NK-92 (cell line): Measurements from ENCODE around the gene TXNDC17.
"Not testable (repeated sequence)": the region's sequence is repeated elsewhere in the genome, so short reads cannot be mapped to it uniquely, and the experiment has no call there.

ENCODE experiments used
- DNase-seq: peaks from one replicate; lab custom pipeline; 2025; ENCODE audit not compliant: unreplicated experiment; lab: John Stamatoyannopoulos, UW

TXNDC17 gene

GRCh38 chr17:6640536-6641246, at the start of gene TXNDC17, which contains the start of gene KIAA0753:
Gene TXNDC17 (plus strand): TSS chr17:6641060. CDS start chr17:6641083, 23 bp downstream.
Gene KIAA0753 (minus strand): TSS chr17:6640711. CDS start chr17:6635103, 5,608 bp downstream.
- peak; percentile 8 for DNase-seq

DNA sequence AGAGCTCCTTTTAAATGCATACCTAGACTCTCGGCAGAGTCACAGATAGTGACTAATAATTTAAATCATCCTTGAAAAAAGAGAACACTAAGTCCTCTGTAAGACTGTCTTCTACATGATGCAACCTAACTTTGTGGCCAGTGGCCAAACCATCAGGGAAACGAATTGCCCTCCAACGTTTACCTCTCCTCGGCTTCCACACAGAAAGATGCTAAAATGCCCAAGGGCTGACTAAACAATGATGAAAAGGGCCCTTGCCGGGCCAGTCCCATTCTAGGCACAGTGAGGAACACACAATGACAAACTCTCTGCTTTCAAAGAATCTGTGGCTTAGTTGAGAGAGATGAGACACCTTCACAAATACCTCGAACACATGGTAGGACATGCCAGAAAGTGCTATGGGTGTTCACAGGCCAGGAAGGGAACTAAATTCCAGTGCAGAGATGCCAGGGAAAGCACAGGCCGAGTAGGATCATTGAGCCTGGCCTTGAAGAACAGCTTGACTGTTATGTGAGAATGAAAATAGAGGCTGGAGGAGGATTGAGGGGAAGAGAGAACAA, 49.2 kb upstream of the TXNDC17 start:
- no peak for DNase-seq

DNA sequence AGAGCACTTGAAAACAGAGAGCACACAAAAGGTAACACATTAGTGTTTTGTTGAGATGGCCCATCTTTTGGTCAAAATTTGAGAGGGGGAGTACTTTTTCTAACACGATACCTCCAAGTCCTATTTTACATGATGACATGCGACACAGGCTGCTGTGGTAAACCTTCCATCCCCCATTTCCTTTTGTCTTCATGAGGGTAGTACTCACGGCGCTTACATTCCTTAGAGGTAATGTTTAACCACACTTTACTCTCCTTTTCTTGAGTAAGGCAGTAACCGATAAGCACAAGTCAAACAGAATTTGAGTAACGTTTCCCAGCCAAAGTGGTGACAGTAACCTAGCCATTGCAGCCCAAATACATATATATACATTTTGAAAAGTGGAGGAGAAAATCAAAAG, 48.7 kb upstream of the TXNDC17 start:
- DNase-seq: no peak

DNA sequence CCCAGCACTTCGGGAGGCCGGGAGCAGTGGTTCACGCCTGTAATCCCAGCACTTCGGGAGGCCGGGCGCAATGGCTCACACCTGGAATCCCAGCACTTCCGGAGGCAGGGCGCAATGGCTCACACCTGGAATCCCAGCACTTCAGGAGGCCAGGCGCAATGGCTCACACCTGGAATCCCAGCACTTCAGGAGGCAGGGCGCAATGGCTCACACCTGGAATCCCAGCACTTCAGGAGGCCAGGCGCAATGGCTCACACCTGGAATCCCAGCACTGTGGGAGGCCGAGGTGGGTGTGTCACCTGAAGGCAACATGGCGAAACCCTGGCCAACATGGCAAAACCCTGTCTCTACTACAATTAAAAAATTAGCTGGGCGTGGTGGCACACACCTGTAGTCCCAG, 47.5 kb upstream of the TXNDC17 start:
- DNase-seq: not testable (repeated sequence)

- no peak for DNase-seq
Measured at GRCh38 chr17:6596081-6596480, 44.8 kb upstream of the TXNDC17 start.

- no peak for DNase-seq
Measured at GRCh38 chr17:6596511-6596910, 44.3 kb upstream of the TXNDC17 start.

- no peak for DNase-seq
Measured at GRCh38 chr17:6596941-6597340, 43.9 kb upstream of the TXNDC17 start.

- DNase-seq: no peak
Measured at GRCh38 chr17:6597727-6598126, 43.1 kb upstream of the TXNDC17 start.

GRCh38 chr17:6599364-6599763, 41.5 kb upstream of the TXNDC17 start:
- DNase-seq: no peak

DNA sequence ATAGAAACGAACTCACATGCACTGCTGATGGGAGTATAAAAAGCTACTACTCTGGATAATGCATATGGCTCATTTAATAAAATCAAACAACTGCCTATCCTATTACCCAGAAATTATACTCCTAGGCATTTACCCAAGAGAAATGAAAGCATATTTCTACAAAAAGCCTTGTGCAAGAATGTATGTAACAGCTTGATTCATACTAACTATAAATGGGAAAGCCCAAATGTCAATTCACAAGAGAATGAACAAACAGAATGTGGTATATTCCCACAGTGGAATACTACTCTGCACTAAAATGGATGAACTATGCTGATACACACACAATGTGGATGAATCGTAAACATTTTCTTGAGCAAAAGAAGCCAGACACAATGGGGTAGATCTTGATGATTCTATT, 38.7 kb upstream of the TXNDC17 start:
- DNase-seq: no peak

- DNase-seq: no peak
Measured at GRCh38 chr17:6603744-6604325, 37.0 kb upstream of the TXNDC17 start.

GRCh38 chr17:6605142-6605541, 35.7 kb upstream of the TXNDC17 start:
- no peak for DNase-seq

DNA sequence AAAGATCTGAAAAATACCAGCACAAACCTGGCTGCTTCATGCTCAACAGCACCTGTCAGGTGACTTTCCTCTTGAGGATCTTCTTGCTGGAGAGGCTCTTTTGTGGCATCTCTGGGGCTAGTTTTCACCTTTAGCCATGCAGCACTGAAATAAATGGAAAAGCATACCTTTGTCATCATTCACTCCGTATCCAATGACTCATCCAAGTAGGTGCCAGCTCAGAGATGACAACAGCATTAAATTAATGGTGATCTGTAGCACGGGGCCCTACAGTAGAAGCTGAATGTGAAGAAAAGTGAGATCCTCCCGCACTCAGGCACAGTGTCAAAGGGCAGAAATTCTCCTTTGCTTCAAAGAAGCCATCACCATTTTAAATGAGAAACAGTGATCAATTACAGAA, 32.5 kb upstream of the TXNDC17 start:
- DNase-seq: no peak

GRCh38 chr17:6610011-6610410, 30.8 kb upstream of the TXNDC17 start:
- DNase-seq: no peak

DNA sequence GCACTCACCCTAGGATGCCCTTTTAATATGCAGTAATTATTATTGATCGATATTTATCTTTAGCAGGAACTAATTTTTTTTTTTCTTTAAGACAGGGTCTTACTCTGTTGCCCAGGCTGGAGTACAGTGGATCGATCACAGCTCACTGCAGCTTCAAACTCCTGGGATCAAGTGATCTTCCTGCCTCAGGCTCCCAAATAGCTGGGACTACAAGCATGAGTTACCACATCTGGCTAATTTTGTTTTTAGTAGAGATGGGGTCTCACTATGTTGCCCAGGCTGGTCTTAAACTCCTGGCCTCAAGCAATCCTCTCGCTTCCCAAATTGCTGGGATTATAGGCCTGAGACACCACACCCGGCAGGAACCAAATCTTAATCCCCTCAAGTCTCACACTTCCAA, 29.6 kb upstream of the TXNDC17 start:
- no peak for DNase-seq

DNA sequence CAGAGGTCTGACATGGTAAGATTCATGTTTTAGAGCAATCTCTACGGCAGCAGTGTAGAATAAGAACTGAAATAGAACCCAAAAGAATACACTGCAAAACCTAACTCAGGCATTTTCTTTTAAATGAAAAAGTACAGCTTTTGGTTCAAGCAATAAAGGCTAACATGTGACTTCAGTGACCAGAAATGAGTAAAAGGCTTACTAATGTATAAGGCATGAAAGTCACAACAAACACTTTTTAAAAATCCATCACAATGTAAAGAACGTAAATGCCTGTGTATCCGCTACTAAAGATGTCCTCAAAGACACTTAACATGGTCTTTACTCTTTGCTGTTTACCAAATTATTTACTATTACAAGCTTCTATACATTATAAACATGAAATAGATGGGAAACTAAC, 16.9 kb upstream of the TXNDC17 start:
- no peak for DNase-seq

GRCh38 chr17:6626616-6627015, 14.2 kb upstream of the TXNDC17 start:
- no peak for DNase-seq

GRCh38 chr17:6627019-6627418, 13.8 kb upstream of the TXNDC17 start:
- no peak for DNase-seq

- no peak for DNase-seq
Measured at GRCh38 chr17:6630390-6630789, 10.5 kb upstream of the TXNDC17 start.

GRCh38 chr17:6632530-6632929, 8.3 kb upstream of the TXNDC17 start:
- DNase-seq: no peak

- no peak for DNase-seq
Measured at GRCh38 chr17:6633263-6633662, 7.6 kb upstream of the TXNDC17 start.

DNA sequence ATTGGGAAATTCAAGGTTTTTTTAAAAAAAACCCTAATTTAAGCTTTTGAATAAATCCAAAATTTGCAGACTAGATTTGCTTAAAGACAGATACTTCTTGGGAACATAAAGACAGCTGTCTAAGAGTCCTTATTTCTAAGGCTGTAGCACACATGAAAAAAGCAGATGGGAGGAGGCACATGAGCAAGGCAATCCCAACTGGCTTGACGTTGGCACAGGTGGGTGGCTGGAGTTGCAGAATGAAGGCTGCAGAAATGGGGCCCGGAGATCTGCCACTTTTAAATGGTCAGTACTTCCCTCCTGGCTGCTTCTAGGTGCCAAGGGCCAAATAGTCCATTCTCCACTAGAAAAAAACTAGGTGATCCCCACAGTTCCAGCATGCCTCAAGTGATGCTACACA, 4.8 kb upstream of the TXNDC17 start:
- no peak for DNase-seq
